ENCODE data around the gene DCDC1.

DCDC1 gene

DNA sequence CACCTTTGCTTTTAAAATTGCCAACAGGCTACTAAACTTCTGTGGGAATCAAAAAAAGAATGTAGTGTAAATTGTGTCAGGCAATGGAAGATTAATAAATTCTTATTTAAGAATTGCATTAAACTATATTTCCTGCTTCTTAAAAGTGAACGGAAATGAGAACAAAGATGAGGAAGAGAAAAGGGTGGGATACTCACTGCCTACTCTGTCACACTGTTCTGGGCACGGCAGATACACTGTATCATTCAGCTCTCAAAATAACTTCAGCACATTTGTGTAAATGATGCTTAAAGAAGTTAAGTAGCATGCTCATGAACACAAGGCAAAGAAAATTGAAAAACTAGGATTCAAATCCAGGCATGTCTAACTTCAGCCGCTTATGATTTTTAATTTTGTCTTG, 218.7 kb downstream of the DCDC1 start:
- Histone ChIP-seq H3K27ac (no peak overlapping the region), H3K4me3 (ENCODE audit: low read depth, low read length) (no peak overlapping the region), H3K36me3 (replicated peaks) (no peaks in the 10 kb centered on the region), H3K27me3 (replicated peaks) (no peaks in the 10 kb centered on the region)
- no peak for TF ChIP-seq CTCF (IDR thresholded peaks at IDR 0.05; ENCODE audit: low read depth, low read length, missing control alignments)
- in situ Hi-C loops (cut with HindIII; ENCODE audit: low pct_ligation_motif_present, low sequenced_read_pairs) = no loop called here
- DNase-seq = no peak

DNA sequence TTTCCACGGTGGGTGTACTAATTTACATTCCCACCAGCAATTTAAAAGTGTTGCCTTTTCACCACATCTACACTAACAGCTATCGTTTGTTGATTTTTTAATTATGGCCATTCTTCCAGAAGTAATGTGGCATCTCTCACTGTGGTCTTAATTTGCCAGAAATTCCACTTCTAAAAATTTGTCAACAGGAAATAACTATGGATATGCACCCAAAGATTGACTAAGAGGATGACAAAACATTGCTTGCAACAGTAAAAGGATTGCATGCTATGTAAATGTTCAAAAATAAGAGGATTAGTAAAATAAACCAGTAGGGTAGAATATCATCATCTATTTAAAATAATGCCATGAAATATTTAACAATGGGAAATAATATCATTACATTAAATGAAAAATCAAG, 219.5 kb downstream of the DCDC1 start:
- TF ChIP-seq CTCF (IDR thresholded peaks at IDR 0.05; ENCODE audit: low read depth, low read length, missing control alignments) = no peak
- in situ Hi-C loops (cut with HindIII; ENCODE audit: low pct_ligation_motif_present, low sequenced_read_pairs) = no loop called here

DNA sequence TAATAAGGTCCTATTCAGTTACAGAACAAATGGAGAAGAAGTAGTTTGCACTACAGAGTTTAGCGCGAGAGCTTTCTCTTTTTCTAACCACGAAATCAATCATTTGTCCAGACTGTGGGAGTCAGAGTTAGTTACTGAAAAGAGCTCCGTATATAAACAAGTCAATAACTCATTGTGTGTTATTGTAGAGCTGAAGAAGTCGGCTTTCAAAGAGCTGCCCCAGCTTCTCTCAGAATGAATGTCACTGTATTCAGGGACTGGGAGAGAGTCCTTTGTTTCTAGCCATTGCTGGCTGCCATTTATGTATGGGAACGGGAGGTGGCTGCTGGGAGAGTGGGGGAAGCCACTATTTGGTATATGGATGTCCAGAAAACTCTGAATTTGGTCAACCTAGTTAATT, 227.8 kb downstream of the DCDC1 start:
- H3K36me3 ChIP-seq (replicated peaks) = no peaks in the 10 kb centered on the region
- H3K4me3 ChIP-seq (ENCODE audit: low read depth, low read length) = no peak overlapping the region
- TF ChIP-seq CTCF (IDR thresholded peaks at IDR 0.05; ENCODE audit: low read depth, low read length, missing control alignments) = no peak
- no peak for DNase-seq
- H3K27me3 ChIP-seq (replicated peaks) = no peaks in the 10 kb centered on the region
- in situ Hi-C loops (cut with HindIII; ENCODE audit: low pct_ligation_motif_present, low sequenced_read_pairs) = no loop called here
- H3K27ac ChIP-seq = no peak overlapping the region

More for the DNA sequence above, 219.5 kb downstream of the DCDC1 start:
- DNase-seq = no peak
- no peaks in the 10 kb centered on the region for H3K27me3 ChIP-seq (replicated peaks)
- H3K4me3 ChIP-seq (ENCODE audit: low read depth, low read length) = no peak overlapping the region
- H3K36me3 ChIP-seq (replicated peaks) = no peaks in the 10 kb centered on the region
- no peak overlapping the region for H3K27ac ChIP-seq

DNA sequence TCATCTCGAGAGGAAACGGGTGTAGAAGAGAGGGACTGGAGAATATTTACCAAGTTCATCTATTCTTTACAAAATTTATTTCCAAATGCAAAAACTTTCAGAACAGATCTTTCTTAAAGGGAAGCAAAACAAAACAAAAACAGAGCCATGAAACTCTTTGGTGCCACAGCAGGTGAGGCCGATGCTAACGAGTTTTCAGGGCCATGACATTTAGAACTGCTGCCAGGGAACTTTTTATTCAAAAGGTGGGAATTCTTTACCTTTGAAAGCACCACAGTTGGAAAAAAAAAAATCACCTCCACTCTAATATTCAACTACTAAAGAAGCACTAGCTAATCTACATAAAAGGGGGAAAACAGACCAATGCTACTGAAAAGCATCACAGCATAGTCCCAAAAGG, 230.1 kb downstream of the DCDC1 start:
- Histone ChIP-seq H3K27me3 (replicated peaks) (no peaks in the 10 kb centered on the region), H3K36me3 (replicated peaks) (no peaks in the 10 kb centered on the region), H3K27ac (no peak overlapping the region), H3K4me3 (ENCODE audit: low read depth, low read length) (no peak overlapping the region)
- no peak for DNase-seq
- no peak for TF ChIP-seq CTCF (IDR thresholded peaks at IDR 0.05; ENCODE audit: low read depth, low read length, missing control alignments)
- in situ Hi-C loops (cut with HindIII; ENCODE audit: low pct_ligation_motif_present, low sequenced_read_pairs) = no loop called here

GRCh38 chr11:31132531-31133421, 236.8 kb downstream of the DCDC1 start:
- in situ Hi-C loops (cut with HindIII; ENCODE audit: low pct_ligation_motif_present, low sequenced_read_pairs) = no loop called here
- no peaks in the 10 kb centered on the region for H3K36me3 ChIP-seq (replicated peaks)
- no peak overlapping the region for H3K4me3 ChIP-seq (ENCODE audit: low read depth, low read length)
- no peaks in the 10 kb centered on the region for H3K27me3 ChIP-seq (replicated peaks)
- TF ChIP-seq CTCF (IDR thresholded peaks at IDR 0.05; ENCODE audit: low read depth, low read length, missing control alignments) = no peak
- no peak for DNase-seq
- no peak overlapping the region for H3K27ac ChIP-seq

DNA sequence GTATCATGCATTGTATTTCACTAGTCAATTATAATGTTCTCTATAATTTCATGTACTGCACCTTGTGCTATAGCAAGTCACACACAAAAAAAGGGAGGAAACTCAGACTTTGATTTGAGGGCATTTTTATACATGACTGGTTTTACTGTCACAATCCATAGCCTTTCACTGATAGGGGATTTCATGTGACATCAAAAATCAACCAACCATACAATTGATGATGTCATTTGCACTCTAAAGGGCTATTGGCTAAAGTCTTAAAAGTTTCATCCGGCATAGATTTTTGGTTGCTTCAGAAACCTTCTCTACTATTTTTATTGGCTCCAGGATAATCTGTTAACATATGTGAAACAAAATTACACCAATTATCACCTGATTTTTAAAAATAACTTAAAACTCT, 237.8 kb downstream of the DCDC1 start:
- no peak for TF ChIP-seq CTCF (IDR thresholded peaks at IDR 0.05; ENCODE audit: low read depth, low read length, missing control alignments)

More for the DNA sequence above, 237.8 kb downstream of the DCDC1 start:
- H3K4me3 ChIP-seq (ENCODE audit: low read depth, low read length) = no peak overlapping the region
- in situ Hi-C loops (cut with HindIII; ENCODE audit: low pct_ligation_motif_present, low sequenced_read_pairs) = no loop called here
- no peaks in the 10 kb centered on the region for H3K36me3 ChIP-seq (replicated peaks)
- H3K27ac ChIP-seq = no peak overlapping the region
- no peak for DNase-seq
- no peaks in the 10 kb centered on the region for H3K27me3 ChIP-seq (replicated peaks)
